Measurements from ENCODE around the gene MRGPRF.

DNA sequence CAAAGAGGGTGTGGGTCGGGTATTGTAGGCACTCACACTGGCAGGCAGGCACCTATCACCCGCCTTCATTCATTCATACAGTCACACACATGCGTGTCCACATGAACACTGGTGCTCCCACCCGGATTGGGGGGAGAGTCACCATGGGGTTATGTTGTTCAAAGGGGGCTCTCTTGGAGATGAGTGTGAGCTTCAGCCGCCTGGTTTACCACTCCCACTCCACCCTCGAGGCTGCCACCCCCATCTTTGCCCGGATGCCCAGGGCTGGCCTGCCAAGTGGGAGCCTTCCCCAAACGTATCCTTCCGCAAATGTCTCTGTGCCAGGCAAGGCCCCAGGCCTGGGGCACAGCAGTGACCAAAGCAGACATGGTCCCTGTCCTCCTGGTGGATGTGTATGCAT, 54.8 kb downstream of the MRGPRF start:
- no peak for TF ChIP-seq POLR2A (IDR thresholded peaks at IDR 0.05)
- TF ChIP-seq, protein P1, sequence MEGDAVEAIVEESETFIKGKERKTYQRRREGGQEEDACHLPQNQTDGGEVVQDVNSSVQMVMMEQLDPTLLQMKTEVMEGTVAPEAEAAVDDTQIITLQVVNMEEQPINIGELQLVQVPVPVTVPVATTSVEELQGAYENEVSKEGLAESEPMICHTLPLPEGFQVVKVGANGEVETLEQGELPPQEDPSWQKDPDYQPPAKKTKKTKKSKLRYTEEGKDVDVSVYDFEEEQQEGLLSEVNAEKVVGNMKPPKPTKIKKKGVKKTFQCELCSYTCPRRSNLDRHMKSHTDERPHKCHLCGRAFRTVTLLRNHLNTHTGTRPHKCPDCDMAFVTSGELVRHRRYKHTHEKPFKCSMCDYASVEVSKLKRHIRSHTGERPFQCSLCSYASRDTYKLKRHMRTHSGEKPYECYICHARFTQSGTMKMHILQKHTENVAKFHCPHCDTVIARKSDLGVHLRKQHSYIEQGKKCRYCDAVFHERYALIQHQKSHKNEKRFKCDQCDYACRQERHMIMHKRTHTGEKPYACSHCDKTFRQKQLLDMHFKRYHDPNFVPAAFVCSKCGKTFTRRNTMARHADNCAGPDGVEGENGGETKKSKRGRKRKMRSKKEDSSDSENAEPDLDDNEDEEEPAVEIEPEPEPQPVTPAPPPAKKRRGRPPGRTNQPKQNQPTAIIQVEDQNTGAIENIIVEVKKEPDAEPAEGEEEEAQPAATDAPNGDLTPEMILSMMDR (IDR thresholded peaks at IDR 0.05), result no peak
